ENCODE measurements around the gene CTNND1.
"Not testable (repeated sequence)": the region's sequence is repeated elsewhere in the genome, so short reads cannot be mapped to it uniquely, and the experiment has no call there.

The CTNND1 gene

GRCh38 chr11:57791321-57792059, 29.9 kb downstream of the CTNND1 start:
- FAIRE-seq: no peak
- no peak for DNase-seq (ENCODE audit: low spot score)

GRCh38 chr11:57792060-57792541, 30.5 kb downstream of the CTNND1 start:
- DNase-seq (ENCODE audit: low spot score): no peak
- FAIRE-seq: no peak

- FAIRE-seq: no peak
- no peak for DNase-seq (ENCODE audit: low spot score)
Observed at GRCh38 chr11:57792870-57793269, 31.3 kb downstream of the CTNND1 start.

- no peak for FAIRE-seq
- no peak for DNase-seq (ENCODE audit: low spot score)
Observed at GRCh38 chr11:57793351-57794115, 31.9 kb downstream of the CTNND1 start.

- DNase-seq (ENCODE audit: low spot score): peak; percentile 16
- no peak for FAIRE-seq
Observed at GRCh38 chr11:57798905-57799559, 37.4 kb downstream of the CTNND1 start.

- FAIRE-seq (no peak), DNase-seq (ENCODE audit: low spot score) (peak; percentile 60)
Observed at GRCh38 chr11:57800444-57801182, 39.0 kb downstream of the CTNND1 start.

- FAIRE-seq (no peak), DNase-seq (ENCODE audit: low spot score) (no peak)
Observed at GRCh38 chr11:57801183-57801485, 39.5 kb downstream of the CTNND1 start.

- FAIRE-seq: no peak
Observed at GRCh38 chr11:57802411-57802810, 40.8 kb downstream of the CTNND1 start.

GRCh38 chr11:57804466-57804865, 42.9 kb downstream of the CTNND1 start:
- DNase-seq (ENCODE audit: low spot score): no peak
- no peak for FAIRE-seq

More at GRCh38 chr11:57802411-57802810, 40.8 kb downstream of the CTNND1 start:
- DNase-seq (ENCODE audit: low spot score): no peak

- DNase-seq (ENCODE audit: low spot score) (no peak), FAIRE-seq (no peak)
Observed at GRCh38 chr11:57805780-57806179, 44.2 kb downstream of the CTNND1 start.

- FAIRE-seq (no peak), DNase-seq (ENCODE audit: low spot score) (no peak)
Observed at GRCh38 chr11:57812634-57813033, 51.0 kb downstream of the CTNND1 start.

- no peak for FAIRE-seq
- no peak for DNase-seq (ENCODE audit: low spot score)
Observed at GRCh38 chr11:57815476-57815875, 53.9 kb downstream of the CTNND1 start.

- DNase-seq (ENCODE audit: low spot score) (no peak), FAIRE-seq (no peak)
Observed at GRCh38 chr11:57815877-57816276, 54.3 kb downstream of the CTNND1 start.

GRCh38 chr11:57818812-57819211, 57.2 kb downstream of the CTNND1 start:
- DNase-seq (ENCODE audit: low spot score): no peak
- no peak for FAIRE-seq

- FAIRE-seq (no peak), DNase-seq (ENCODE audit: low spot score) (no peak)
Observed at GRCh38 chr11:57819252-57819979, 57.8 kb downstream of the CTNND1 start.

GRCh38 chr11:57823859-57824258, 62.3 kb downstream of the CTNND1 start:
- no peak for FAIRE-seq
- DNase-seq (ENCODE audit: low spot score): no peak

- no peak for FAIRE-seq
- no peak for DNase-seq (ENCODE audit: low spot score)
Observed at GRCh38 chr11:57834852-57835251, 73.2 kb downstream of the CTNND1 start.

- DNase-seq (ENCODE audit: low spot score); FAIRE-seq: not testable (repeated sequence)
Observed at GRCh38 chr11:57838609-57839008, 77.0 kb downstream of the CTNND1 start.

GRCh38 chr11:57842873-57843272, 81.3 kb downstream of the CTNND1 start:
- FAIRE-seq (no peak), DNase-seq (ENCODE audit: low spot score) (no peak)

GRCh38 chr11:57867966-57868365, 106.4 kb downstream of the CTNND1 start:
- FAIRE-seq (no peak), DNase-seq (ENCODE audit: low spot score) (no peak)

- FAIRE-seq (no peak), DNase-seq (ENCODE audit: low spot score) (no peak)
Observed at GRCh38 chr11:57868491-57868890, 106.9 kb downstream of the CTNND1 start.
